Activated CD4-positive, alpha-beta T cell treated with anti-CD3 and anti-CD28 coated beads, Interleukin-2, amount 10 ng/mL, durations not matched to agents 24 days and 14 days (primary cell): ENCODE data around the gene SLCO4A1. TPM values are rescaled to one million over a fixed set of nuclear protein-coding genes. Genes with fewer than 3 reads are reported as not detected.

Experiments
- DNase-seq: peaks from one replicate; pipeline ENCODE4 v3.0.0; 2022
- H3K27ac Mint-ChIP-seq: one replicate; pipeline ENCODE4 v1.8.0; 2022; ENCODE audit warnings: mild to moderate bottlenecking, mixed read lengths
- H3K27me3 Mint-ChIP-seq: one replicate; pipeline ENCODE4 v1.8.0; 2022; ENCODE audit warnings: mixed read lengths
- H3K36me3 Mint-ChIP-seq: one replicate; pipeline ENCODE4 v1.8.0; 2022; ENCODE audit warnings: low read depth, mild to moderate bottlenecking, mixed read lengths
- H3K4me1 Mint-ChIP-seq: one replicate; pipeline ENCODE4 v1.8.0; 2021; ENCODE audit warnings: mixed read lengths
- H3K4me3 Mint-ChIP-seq: one replicate; pipeline ENCODE4 v1.8.0; 2022; ENCODE audit warnings: mild to moderate bottlenecking, moderate library complexity, mixed read lengths
- H3K9me3 Mint-ChIP-seq: one replicate; pipeline ENCODE4 v1.8.0; 2021; ENCODE audit warnings: mixed read lengths
- intact Hi-C: fragments of 100-400 bp; cut with micrococcal nuclease; formaldehyde crosslinking; loops from one replicate; pipeline ENCODE4 v1.15.1; 2023
- total RNA-seq: library from RNA; stranded (reverse); gene quantifications from 2 replicates; pipeline ENCODE4 v1.2.3, GENCODE V29; 2022

SLCO4A1 gene
- total RNA-seq, 1 donor from 2014 or later: 67.3 TPM

GRCh38 chr20:62704341-62704948 is 62.1 kb downstream of the SLCO4A1 start:
- no peak for DNase-seq
- H3K4me3 Mint-ChIP-seq: no peak overlapping the region
- intact Hi-C loops: no loop called here
- peaks cover 2% of the 10 kb centered on the region for H3K4me1 Mint-ChIP-seq
- H3K27me3 Mint-ChIP-seq: peaks cover 19% of the 10 kb centered on the region
- H3K36me3 Mint-ChIP-seq: no peaks in the 10 kb centered on the region
- H3K9me3 Mint-ChIP-seq: no peaks in the 10 kb centered on the region
- H3K27ac Mint-ChIP-seq: no peak overlapping the region

GRCh38 chr20:62705627-62706026 is 63.3 kb downstream of the SLCO4A1 start:
- H3K36me3 Mint-ChIP-seq: no peaks in the 10 kb centered on the region
- intact Hi-C loops: no loop called here
- H3K4me1 Mint-ChIP-seq: peaks cover 2% of the 10 kb centered on the region
- H3K27ac Mint-ChIP-seq: no peak overlapping the region
- DNase-seq: no peak
- H3K4me3 Mint-ChIP-seq: no peak overlapping the region
- H3K9me3 Mint-ChIP-seq: no peaks in the 10 kb centered on the region
- peaks cover 30% of the 10 kb centered on the region for H3K27me3 Mint-ChIP-seq

- no peaks in the 10 kb centered on the region for H3K36me3 Mint-ChIP-seq
- H3K27ac Mint-ChIP-seq: no peak overlapping the region
- peaks cover 2% of the 10 kb centered on the region for H3K4me1 Mint-ChIP-seq
- H3K27me3 Mint-ChIP-seq: peaks cover 31% of the 10 kb centered on the region
- H3K9me3 Mint-ChIP-seq: no peaks in the 10 kb centered on the region
- H3K4me3 Mint-ChIP-seq: no peak overlapping the region
- DNase-seq: no peak
- intact Hi-C loops: no loop called here
Observed at GRCh38 chr20:62706344-62706743, 64.0 kb downstream of the SLCO4A1 start.

GRCh38 chr20:62706857-62707256 is 64.6 kb downstream of the SLCO4A1 start:
- Mint-ChIP-seq H3K9me3 (no peaks in the 10 kb centered on the region), H3K27ac (no peak overlapping the region), H3K36me3 (no peaks in the 10 kb centered on the region), H3K27me3 (peaks cover 32% of the 10 kb centered on the region), H3K4me1 (peaks cover 2% of the 10 kb centered on the region), H3K4me3 (no peak overlapping the region)
- no peak for DNase-seq
- intact Hi-C loops: no loop called here

GRCh38 chr20:62707276-62707920 is 65.1 kb downstream of the SLCO4A1 start:
- peaks cover 36% of the 10 kb centered on the region for H3K27me3 Mint-ChIP-seq
- DNase-seq: no peak
- H3K27ac Mint-ChIP-seq: no peak overlapping the region
- H3K9me3 Mint-ChIP-seq: no peaks in the 10 kb centered on the region
- no peaks in the 10 kb centered on the region for H3K36me3 Mint-ChIP-seq
- H3K4me3 Mint-ChIP-seq: no peak overlapping the region
- H3K4me1 Mint-ChIP-seq: peaks cover 2% of the 10 kb centered on the region
- intact Hi-C loops: no loop called here

- DNase-seq: peak; percentile 71
- intact Hi-C loops: no loop called here
- Mint-ChIP-seq H3K27ac (no peak overlapping the region), H3K9me3 (no peaks in the 10 kb centered on the region), H3K27me3 (peaks cover 36% of the 10 kb centered on the region), H3K4me1 (peaks cover 2% of the 10 kb centered on the region), H3K4me3 (no peak overlapping the region), H3K36me3 (no peaks in the 10 kb centered on the region)
Observed at GRCh38 chr20:62707921-62708521, 65.7 kb downstream of the SLCO4A1 start.

GRCh38 chr20:62708591-62709536 is 66.6 kb downstream of the SLCO4A1 start, which contains the start of gene NTSR1:
Gene NTSR1 (plus strand): TSS chr20:62708836. CDS start chr20:62709208, 372 bp downstream.
- no peaks in the 10 kb centered on the region for H3K4me1 Mint-ChIP-seq
- H3K4me3 Mint-ChIP-seq: no peak within 1 kb of the TSS
- no peak within 1 kb of the TSS for H3K27ac Mint-ChIP-seq
- intact Hi-C loops: no loop called here
- DNase-seq: no peak
- H3K36me3 Mint-ChIP-seq: no peaks in the 10 kb centered on the region
- H3K27me3 Mint-ChIP-seq: peaks cover 39% of the 10 kb centered on the region
- H3K9me3 Mint-ChIP-seq: no peaks in the 10 kb centered on the region

- Mint-ChIP-seq H3K27ac (no peak overlapping the region), H3K27me3 (peaks cover 44% of the 10 kb centered on the region), H3K36me3 (no peaks in the 10 kb centered on the region), H3K4me1 (no peaks in the 10 kb centered on the region), H3K9me3 (no peaks in the 10 kb centered on the region), H3K4me3 (no peak overlapping the region)
- no peak for DNase-seq
- intact Hi-C loops: no loop called here
Observed at GRCh38 chr20:62709537-62709905, 67.2 kb downstream of the SLCO4A1 start.

GRCh38 chr20:62710221-62710885 is 68.0 kb downstream of the SLCO4A1 start:
- Mint-ChIP-seq H3K27me3 (peaks cover 51% of the 10 kb centered on the region), H3K4me1 (no peaks in the 10 kb centered on the region), H3K9me3 (no peaks in the 10 kb centered on the region), H3K36me3 (no peaks in the 10 kb centered on the region), H3K27ac (no peak overlapping the region), H3K4me3 (no peak overlapping the region)
- no peak for DNase-seq
- intact Hi-C loops: no loop called here

GRCh38 chr20:62710886-62711702 is 68.8 kb downstream of the SLCO4A1 start:
- intact Hi-C loops: no loop called here
- no peak overlapping the region for H3K27ac Mint-ChIP-seq
- peaks cover 54% of the 10 kb centered on the region for H3K27me3 Mint-ChIP-seq
- no peaks in the 10 kb centered on the region for H3K36me3 Mint-ChIP-seq
- no peaks in the 10 kb centered on the region for H3K9me3 Mint-ChIP-seq
- H3K4me3 Mint-ChIP-seq: no peak overlapping the region
- no peak for DNase-seq
- H3K4me1 Mint-ChIP-seq: peaks cover 3% of the 10 kb centered on the region

GRCh38 chr20:62711703-62712101 is 69.4 kb downstream of the SLCO4A1 start:
- peaks cover 8% of the 10 kb centered on the region for H3K4me1 Mint-ChIP-seq
- no peak overlapping the region for H3K4me3 Mint-ChIP-seq
- H3K9me3 Mint-ChIP-seq: no peaks in the 10 kb centered on the region
- intact Hi-C loops: no loop called here
- H3K27me3 Mint-ChIP-seq: peaks cover 57% of the 10 kb centered on the region
- no peak overlapping the region for H3K27ac Mint-ChIP-seq
- no peak for DNase-seq
- no peaks in the 10 kb centered on the region for H3K36me3 Mint-ChIP-seq

- Mint-ChIP-seq H3K4me3 (no peak overlapping the region), H3K27me3 (peaks cover 55% of the 10 kb centered on the region), H3K4me1 (peaks cover 8% of the 10 kb centered on the region), H3K9me3 (no peaks in the 10 kb centered on the region), H3K36me3 (no peaks in the 10 kb centered on the region), H3K27ac (no peak overlapping the region)
- DNase-seq: no peak
- intact Hi-C loops: no loop called here
Observed at GRCh38 chr20:62712606-62713005, 70.3 kb downstream of the SLCO4A1 start.

GRCh38 chr20:62714006-62714405 is 71.7 kb downstream of the SLCO4A1 start:
- H3K9me3 Mint-ChIP-seq: no peaks in the 10 kb centered on the region
- DNase-seq: no peak
- no peak overlapping the region for H3K4me3 Mint-ChIP-seq
- intact Hi-C loops: no loop called here
- H3K27ac Mint-ChIP-seq: no peak overlapping the region
- H3K4me1 Mint-ChIP-seq: peaks cover 8% of the 10 kb centered on the region
- no peaks in the 10 kb centered on the region for H3K36me3 Mint-ChIP-seq
- H3K27me3 Mint-ChIP-seq: peaks cover 55% of the 10 kb centered on the region
